Measurements from ENCODE around the gene BTNL3.
A peak's percentile ranks its signal among the peaks of the same experiment; 100 is the strongest.

Gene BTNL3

GRCh38 chr5:181050016-181050415 lies 61.4 kb downstream of the BTNL3 start:
- DNase-seq, result no peak

GRCh38 chr5:181051841-181052671 lies 63.4 kb downstream of the BTNL3 start:
- DNase-seq, result no peak

- DNase-seq, result peak in 1 of 3 donors; percentile 32
Observed at GRCh38 chr5:181052672-181053487, 64.2 kb downstream of the BTNL3 start.

- DNase-seq, result no peak
Observed at GRCh38 chr5:181053488-181054121, 65.0 kb downstream of the BTNL3 start.

- no peak for DNase-seq
Observed at GRCh38 chr5:181054138-181054537, 65.5 kb downstream of the BTNL3 start.

GRCh38 chr5:181054871-181055459 lies 66.3 kb downstream of the BTNL3 start:
- DNase-seq, result no peak

Measured in suppressor macrophage treated with lipopolysaccharide for 1 hour (primary cell).